ENCODE data around the gene NEK3. TPM values are rescaled to one million over a fixed set of nuclear protein-coding genes. Genes with fewer than 3 reads are reported as not detected.

Gene NEK3
- total and polyA plus RNA-seq, 4 donors = 6.0 to 30.9 (median 19.9) TPM

Other genes starting within 250 kb of the NEK3 start
- 10 to 100 TPM in 1 of 2 donors, 1 to 10 TPM in 1; 6.8 to 10.2 TPM for gene ATP7B, start 148.1 kb downstream of the NEK3 start, total RNA-seq
- 1 to 10 TPM; 1.4 to 2.0 TPM for gene ATP7B, start 148.1 kb downstream of the NEK3 start, polyA plus RNA-seq
- 10 to 100 TPM; 24.4 to 31.3 TPM for gene ALG11, start 147.2 kb downstream of the NEK3 start, total RNA-seq
- 1 to 10 TPM; 5.3 to 8.7 TPM for gene ALG11, start 147.2 kb downstream of the NEK3 start, polyA plus RNA-seq
- 10 to 100 TPM; 14.8 to 26.8 TPM for gene UTP14C, start 134.9 kb downstream of the NEK3 start, total RNA-seq
- 1 to 10 TPM; 2.8 to 8.2 TPM for gene UTP14C, start 134.9 kb downstream of the NEK3 start, polyA plus RNA-seq
- gene NEK5, start 30.5 kb downstream of the NEK3 start, total RNA-seq = 10 to 100 TPM in 1 of 2 donors, 1 to 10 TPM in 1; 9.7 to 13.3 TPM
- 1 to 10 TPM; 2.1 to 2.5 TPM for gene NEK5, start 30.5 kb downstream of the NEK3 start, polyA plus RNA-seq
- gene THSD1, start 246.6 kb upstream of the NEK3 start, total RNA-seq = 10 to 100 TPM; 13.7 to 39.6 TPM
- gene THSD1, start 246.6 kb upstream of the NEK3 start, polyA plus RNA-seq = 1 to 10 TPM; 7.0 to 7.1 TPM

All from lung (tissue), 4 donors.